ENCODE results near the gene TSPAN9. TPM values are rescaled to one million over a fixed set of nuclear protein-coding genes. Genes with fewer than 3 reads are reported as not detected.

TSPAN9 gene
- total and polyA plus RNA-seq, 2 donors from 2014 or later: 62.4 to 81.6 TPM

- Histone ChIP-seq H3K9me3 (ENCODE audit: control insufficient read depth in 2 of 3, insufficient read depth in 1 of 3, low read length in 3 of 3) (no peaks in the 10 kb centered on the region), H3K9ac (ENCODE audit: low read length in 3 of 3) (no peak overlapping the region), H3K4me3 (ENCODE audit: low read length in 3 of 3) (no peak overlapping the region), H3K27me3 (ENCODE audit: control insufficient read depth, insufficient read depth, low read length) (no peaks in the 10 kb centered on the region), H3K4me1 (ENCODE audit: control insufficient read depth in 2 of 3, insufficient read depth in 2 of 3, low read depth in 1 of 3, low read length in 3 of 3) (peaks cover 0 to 26% (median 10%) of the 10 kb centered on the region in 3 donors), H3K27ac (ENCODE audit: low read depth in 2 of 2, low read length in 2 of 2) (no peak overlapping the region), H3K36me3 (ENCODE audit: control insufficient read depth in 2 of 3, insufficient read depth in 3 of 3, low read length in 3 of 3) (no peaks in the 10 kb centered on the region)
- intact Hi-C loops (cut with DNase I): no loop called here
- DNase-seq (no peak), FAIRE-seq (no peak)
- no peak for TF ChIP-seq CTCF (IDR thresholded peaks at IDR 0.05; ENCODE audit: borderline replicate concordance, extremely low read depth, insufficient read depth)
Measured at GRCh38 chr12:3251067-3251466, 173.9 kb downstream of the TSPAN9 start.

GRCh38 chr12:3251691-3252090 lies 174.5 kb downstream of the TSPAN9 start:
- H3K9me3 ChIP-seq (ENCODE audit: control insufficient read depth in 2 of 3, insufficient read depth in 1 of 3, low read length in 3 of 3): no peaks in the 10 kb centered on the region
- intact Hi-C loops (cut with DNase I): no loop called here
- H3K27me3 ChIP-seq (ENCODE audit: control insufficient read depth, insufficient read depth, low read length): no peaks in the 10 kb centered on the region
- no peaks in the 10 kb centered on the region for H3K36me3 ChIP-seq (ENCODE audit: control insufficient read depth in 2 of 3, insufficient read depth in 3 of 3, low read length in 3 of 3)
- no peak for FAIRE-seq
- H3K4me1 ChIP-seq (ENCODE audit: control insufficient read depth in 2 of 3, insufficient read depth in 2 of 3, low read depth in 1 of 3, low read length in 3 of 3): peaks cover 0 to 24% (median 10%) of the 10 kb centered on the region in 3 donors
- DNase-seq: peak in 1 of 5 donors; percentile 41
- no peak overlapping the region for H3K27ac ChIP-seq (ENCODE audit: low read depth in 2 of 2, low read length in 2 of 2)
- H3K9ac ChIP-seq (ENCODE audit: low read length in 3 of 3): no peak overlapping the region
- TF ChIP-seq CTCF (IDR thresholded peaks at IDR 0.05; ENCODE audit: borderline replicate concordance, extremely low read depth, insufficient read depth): no peak
- no peak overlapping the region for H3K4me3 ChIP-seq (ENCODE audit: low read length in 3 of 3)

GRCh38 chr12:3252450-3252891 lies 175.3 kb downstream of the TSPAN9 start:
- TF ChIP-seq CTCF (IDR thresholded peaks at IDR 0.05; ENCODE audit: borderline replicate concordance, extremely low read depth, insufficient read depth): no peak
- FAIRE-seq: no peak
- Histone ChIP-seq H3K9me3 (ENCODE audit: control insufficient read depth in 2 of 3, insufficient read depth in 1 of 3, low read length in 3 of 3) (no peaks in the 10 kb centered on the region), H3K27ac (ENCODE audit: low read depth in 2 of 2, low read length in 2 of 2) (no peak overlapping the region), H3K4me1 (ENCODE audit: control insufficient read depth in 2 of 3, insufficient read depth in 2 of 3, low read depth in 1 of 3, low read length in 3 of 3) (peaks cover 0 to 20% (median 10%) of the 10 kb centered on the region in 3 donors), H3K4me3 (ENCODE audit: low read length in 3 of 3) (no peak overlapping the region), H3K27me3 (ENCODE audit: control insufficient read depth, insufficient read depth, low read length) (no peaks in the 10 kb centered on the region), H3K36me3 (ENCODE audit: control insufficient read depth in 2 of 3, insufficient read depth in 3 of 3, low read length in 3 of 3) (peaks cover 0 to 4% (median 0%) of the 10 kb centered on the region in 3 donors), H3K9ac (ENCODE audit: low read length in 3 of 3) (no peak overlapping the region)
- intact Hi-C loops (cut with DNase I): no loop called here
- DNase-seq: peak in 4 of 5 donors; percentile 60 to 95 (median 76)
